Heart right ventricle (tissue), 16 donors: ENCODE data around the gene PPIL6. TPM values are rescaled to one million over a fixed set of nuclear protein-coding genes. Genes with fewer than 3 reads are reported as not detected.

Experiments used
- ATAC-seq, 8 donors: fragments of 200-7000 bp; cut with Tn5 transposase; one replicate each; pipeline ENCODE4 v1.9.1; 2020; ENCODE audit warnings: mild to moderate bottlenecking in 8 of 8, moderate library complexity in 8 of 8, moderate number of reproducible peaks in 1 of 8
- DNase-seq, 2 donors: peaks; one replicate each; pipeline ENCODE4 v3.0.0-alpha.2; 2020
- H3K27ac ChIP-seq, 10 donors: fragments of 200-600 bp; sonication (generic) in 2 of 10; one replicate each; pipeline versions ENCODE4 v1.5.0 to v1.8.0; 2020 to 2022; ENCODE audit warnings: mild to moderate bottlenecking in 3 of 10
- H3K27me3 ChIP-seq, 7 donors: fragments of 200-600 bp; one replicate each; pipeline ENCODE4 v1.8.0; 2021 to 2022; ENCODE audit warnings: mild to moderate bottlenecking in 2 of 7
- H3K36me3 ChIP-seq, 9 donors: fragments of 200-600 bp; sonication (generic) in 1 of 9; one replicate each; pipeline versions ENCODE4 v1.5.0 to v1.8.0; 2020 to 2022; ENCODE audit warnings: mild to moderate bottlenecking in 2 of 9
- H3K4me1 ChIP-seq, 9 donors: fragments of 200-600 bp; sonication (generic) in 1 of 9; one replicate each; pipeline versions ENCODE4 v1.5.0 to v1.8.0; 2020 to 2022; ENCODE audit warnings: mild to moderate bottlenecking in 4 of 9
- H3K4me3 ChIP-seq, 10 donors: fragments of 200-600 bp; sonication (generic) in 2 of 10; one replicate each; pipeline versions ENCODE4 v1.5.0 to v1.8.0; 2020 to 2022; ENCODE audit warnings: mild to moderate bottlenecking in 7 of 10, moderate library complexity in 2 of 10
- H3K9me3 ChIP-seq, 11 donors: fragments of 200-600 bp in 10 of 11; sonication (generic) in 2 of 11; one replicate each; pipeline versions ENCODE4 v1.5.0 to v1.8.0; 2013 to 2022; ENCODE audit warnings: mild to moderate bottlenecking in 2 of 11, control low read depth in 1 of 11, moderate library complexity in 1 of 11
- WGBS, 2 donors: extraction: QIAGEN DNeasy Blood & Tissue Kit; methylation state at CpG; one replicate each; pipeline ENCODE4 v1.1.7; 2013; ENCODE audit warnings: inconsistent platforms in 1 of 2; 5-methylcytosine and 5-hydroxymethylcytosine counted together
- intact Hi-C, 10 donors: fragments of 100-400 bp; cut with DNase I; formaldehyde crosslinking; loops; one replicate each; pipeline versions ENCODE4 v1.11.1 to v1.14.2; 2022
- polyA plus RNA-seq, 2 donors: library from polyadenylated mRNA; stranded (reverse); fragments of 200-250 nt; gene quantifications; one replicate each; pipeline ENCODE4 v1.2.3, GENCODE V29; 2013
- total RNA-seq, 10 donors: library from RNA; stranded (reverse); fragmentation: NEBNext Ultra II Directional in 3 of 10; extraction: Animal tissue kit (Norgen Biotek cat#: 25700) in 3 of 10; gene quantifications; one replicate each; pipeline versions ENCODE4 v1.2.1 to v1.2.4, GENCODE V29; 2021 to 2023
- TF ChIP-seq, protein P1 (sequence below), 9 donors: fragments of 200-600 bp; sonication (generic) in 2 of 9; IDR thresholded peaks; one replicate each; pipeline versions ENCODE4 v1.5.0 to v1.8.0; 2021 to 2022; ENCODE audit warnings: antibody characterized with exemption in 9 of 9, mild to moderate bottlenecking in 5 of 9, moderate library complexity in 1 of 9
- donor health status: Arrhythmogenic right ventricular cardiomyopathy.
- donor health status: ischemic (EF 13 %, LVEDD 7.1; RV severe dilation, severe dysfunction).
- donor health status: healthy with polysubstance abuse.
- donor health status: DM: no; HTN: yes; CAD: no.
- donor health status: DM: no; HTN: no; CAD: no.
- donor health status: ischemic (EF 25% LVEDD 6.9; RV normal size, moderate dysfunction).
- donor health status: ischemic (EF 25% LVEDD 5.7; RV mildly dilated, moderate dysfunction).
- donor health status: healthy.
- donor health status: DM: yes; HTN: yes; CAD: no.
- donor health status: Ischemic cardiomyopathy.
- donor health status: ischemic (EF 35%, LVEDD 5.7; RV mildly dilated, moderate dysfunction).
- donor health status: nonischemic (EF 11% LVEDD 7.7; RV severe dilation, severe dysfunction).
- donor health status: DM: yes; HTN: yes; CAD: no.
- donor health status: PGD.
- donor health status: ischemic (EF 29% LVEDD 5.4; RV normal size, mild dysfunction).
- donor health status: nonischemic (EF 23%, LVEDD 6.1; RV moderate dilation, normal function).

The PPIL6 gene
- total and polyA plus RNA-seq, 12 donors = 0.44 to 5.2 (median 2.6) TPM

- no peak overlapping the region for H3K4me3 ChIP-seq
- no peaks in the 10 kb centered on the region for H3K27me3 ChIP-seq
- H3K9me3 ChIP-seq = peaks cover 0 to 15% (median 0%) of the 10 kb centered on the region in 11 donors
- intact Hi-C loops = no loop called here
- DNase-seq (no peak), ATAC-seq (no peak)
- TF ChIP-seq, protein P1, sequence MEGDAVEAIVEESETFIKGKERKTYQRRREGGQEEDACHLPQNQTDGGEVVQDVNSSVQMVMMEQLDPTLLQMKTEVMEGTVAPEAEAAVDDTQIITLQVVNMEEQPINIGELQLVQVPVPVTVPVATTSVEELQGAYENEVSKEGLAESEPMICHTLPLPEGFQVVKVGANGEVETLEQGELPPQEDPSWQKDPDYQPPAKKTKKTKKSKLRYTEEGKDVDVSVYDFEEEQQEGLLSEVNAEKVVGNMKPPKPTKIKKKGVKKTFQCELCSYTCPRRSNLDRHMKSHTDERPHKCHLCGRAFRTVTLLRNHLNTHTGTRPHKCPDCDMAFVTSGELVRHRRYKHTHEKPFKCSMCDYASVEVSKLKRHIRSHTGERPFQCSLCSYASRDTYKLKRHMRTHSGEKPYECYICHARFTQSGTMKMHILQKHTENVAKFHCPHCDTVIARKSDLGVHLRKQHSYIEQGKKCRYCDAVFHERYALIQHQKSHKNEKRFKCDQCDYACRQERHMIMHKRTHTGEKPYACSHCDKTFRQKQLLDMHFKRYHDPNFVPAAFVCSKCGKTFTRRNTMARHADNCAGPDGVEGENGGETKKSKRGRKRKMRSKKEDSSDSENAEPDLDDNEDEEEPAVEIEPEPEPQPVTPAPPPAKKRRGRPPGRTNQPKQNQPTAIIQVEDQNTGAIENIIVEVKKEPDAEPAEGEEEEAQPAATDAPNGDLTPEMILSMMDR (IDR thresholded peaks at IDR 0.05) = no peak
- no peaks in the 10 kb centered on the region for H3K36me3 ChIP-seq
- H3K4me1 ChIP-seq = no peaks in the 10 kb centered on the region
- H3K27ac ChIP-seq = no peak overlapping the region
- WGBS, 2 donors = 90% methylated on average over 2 of the region's 2 CpGs
Measured at GRCh38 chr6:109411034-109411433, 29.4 kb downstream of the PPIL6 start.

- no peak for ATAC-seq
- 88 to 91% methylated on average over 4 of the region's 4 CpGs for WGBS, 2 donors
- Histone ChIP-seq H3K9me3 (no peaks in the 10 kb centered on the region), H3K4me3 (no peak overlapping the region), H3K27ac (no peak overlapping the region), H3K36me3 (no peaks in the 10 kb centered on the region), H3K4me1 (no peaks in the 10 kb centered on the region), H3K27me3 (no peaks in the 10 kb centered on the region)
- TF ChIP-seq, protein P1 (IDR thresholded peaks at IDR 0.05) = no peak
- intact Hi-C loops = no loop called here
- no peak for DNase-seq
Measured at GRCh38 chr6:109406196-109406595, 34.2 kb downstream of the PPIL6 start.

- Histone ChIP-seq H3K4me1 (no peaks in the 10 kb centered on the region), H3K4me3 (no peak overlapping the region), H3K27ac (no peak overlapping the region), H3K36me3 (no peaks in the 10 kb centered on the region), H3K27me3 (no peaks in the 10 kb centered on the region), H3K9me3 (no peaks in the 10 kb centered on the region)
- intact Hi-C loops = loop anchor here in 1 of 10 donors (10.0 kb wide), 1 partner anchor 852 kb away; no protein-coding TSS in a partner anchor
- 76 to 79% methylated on average over 4 of the region's 4 CpGs for WGBS, 2 donors
- ATAC-seq (peak in 5 of 8 donors; percentile 30 to 59 (median 47)), DNase-seq (no peak)
- TF ChIP-seq, protein P1 (IDR thresholded peaks at IDR 0.05) = peak in 6 of 9 donors; percentile 23 to 53 (median 37)
Measured at GRCh38 chr6:109397020-109397419, 43.4 kb downstream of the PPIL6 start.

DNA sequence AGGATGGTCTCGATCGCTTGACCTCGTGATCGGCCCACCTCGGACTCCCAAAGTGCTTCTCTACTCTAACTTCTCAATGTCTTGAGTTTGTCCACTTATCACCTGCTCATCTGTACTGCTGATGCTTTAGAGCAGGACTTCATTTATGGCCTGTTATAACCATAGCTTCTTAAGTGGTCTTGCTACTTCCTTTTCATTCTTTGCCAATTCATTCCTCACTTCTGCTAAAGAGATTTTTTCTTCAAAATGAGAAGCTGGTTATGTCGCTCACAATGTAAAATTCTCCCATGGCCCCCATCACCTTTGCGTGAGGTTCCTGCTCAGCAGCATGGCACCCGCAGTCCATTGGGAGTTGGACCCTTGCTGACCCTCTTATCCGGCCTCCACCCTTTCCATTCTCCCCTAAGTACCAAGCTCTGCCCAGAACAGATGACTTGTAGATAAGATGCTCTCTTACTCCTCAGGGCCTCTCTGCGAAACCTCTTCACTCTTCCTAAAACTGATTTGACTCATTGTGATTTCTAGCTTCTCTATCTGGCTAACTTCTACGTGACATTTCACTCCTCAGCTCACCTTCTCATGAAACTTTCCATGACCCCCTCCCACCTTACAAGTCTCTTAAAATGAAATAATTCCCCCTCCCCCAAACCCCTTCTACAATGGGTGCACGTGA, 44.2 kb downstream of the PPIL6 start:
- H3K4me1 ChIP-seq = peaks cover 0 to 6% (median under 1%) of the 10 kb centered on the region in 9 donors
- no peaks in the 10 kb centered on the region for H3K36me3 ChIP-seq
- no peak overlapping the region for H3K27ac ChIP-seq
- DNase-seq (no peak), ATAC-seq (no peak)
- H3K27me3 ChIP-seq = no peaks in the 10 kb centered on the region
- H3K4me3 ChIP-seq = no peak overlapping the region
- no peaks in the 10 kb centered on the region for H3K9me3 ChIP-seq
- TF ChIP-seq, protein P1 (IDR thresholded peaks at IDR 0.05) = no peak
- 93 to 95% methylated on average over 12 of the region's 12 CpGs for WGBS, 2 donors
- intact Hi-C loops = loop anchor here in 1 of 10 donors (10.0 kb wide), 1 partner anchor 851 kb away; no protein-coding TSS in a partner anchor
